CD4-positive, alpha-beta memory T cell (primary cell): ENCODE data around the gene CPZ. TPM values are rescaled to one million over a fixed set of nuclear protein-coding genes. Genes with fewer than 3 reads are reported as not detected.
A peak's percentile ranks its signal among the peaks of the same experiment; 100 is the strongest.

Experiments used
- CTCF ChIA-PET: fragments of 350-600 bp; sonication (Branson Sonifier 250); formaldehyde crosslinking; loops from one replicate; lab custom pipeline; 2021; ENCODE audit warnings: inconsistent platforms; ENCODE audit not compliant: partially characterized antibody; lab: Charles Lee
- POLR2A ChIA-PET: fragments of 350-600 bp; sonication (Branson Sonifier 250); formaldehyde crosslinking; loops from one replicate; lab custom pipeline; 2021; ENCODE audit not compliant: partially characterized antibody; lab: Charles Lee
- DNase-seq, 5 donors: peaks; one replicate each; pipeline versions ENCODE4 v3.0.0 to v3.0.0-alpha.2; 2020 to 2022; ENCODE audit warnings: mixed read lengths in 1 of 5
- H3K27ac ChIP-seq: one replicate; pipeline ENCODE4 v1.7.0; 2013; ENCODE audit warnings: low read depth, low read length
- H3K27me3 ChIP-seq: 2 replicates; pipeline ENCODE4 v1.7.0; 2013; ENCODE audit warnings: mild to moderate bottlenecking, low read length, moderate library complexity; ENCODE audit not compliant: insufficient read depth
- H3K36me3 ChIP-seq: 2 replicates; pipeline ENCODE4 v1.7.0; 2013; ENCODE audit warnings: mild to moderate bottlenecking, low read length, moderate library complexity; ENCODE audit not compliant: insufficient read depth
- H3K4me1 ChIP-seq: 2 replicates; pipeline ENCODE4 v1.7.0; 2013; ENCODE audit warnings: mild to moderate bottlenecking, low read length, moderate library complexity; ENCODE audit not compliant: insufficient read depth
- H3K4me3 ChIP-seq, 2 donors: one replicate each; pipeline ENCODE4 v1.7.0; 2013; ENCODE audit warnings: low read length in 2 of 2, mild to moderate bottlenecking in 1 of 2
- H3K9me3 ChIP-seq, 2 donors: one replicate each; pipeline ENCODE4 v1.7.0; 2013; ENCODE audit warnings: low read length in 2 of 2, control low read depth in 1 of 2; ENCODE audit not compliant: control insufficient read depth in 1 of 2
- H3K27ac Mint-ChIP-seq, 7 donors: one replicate each; pipeline ENCODE4 v1.8.0; 2020 to 2021; ENCODE audit warnings: mixed read lengths in 7 of 7, mild to moderate bottlenecking in 6 of 7, inconsistent platforms in 3 of 7, moderate library complexity in 3 of 7
- H3K27me3 Mint-ChIP-seq, 2 donors: one replicate each; pipeline ENCODE4 v1.8.0; 2020 to 2021; ENCODE audit warnings: mixed read lengths in 2 of 2
- H3K36me3 Mint-ChIP-seq, 2 donors: one replicate each; pipeline ENCODE4 v1.8.0; 2020 to 2021; ENCODE audit warnings: mixed read lengths in 2 of 2, inconsistent platforms in 1 of 2, mild to moderate bottlenecking in 1 of 2
- H3K4me1 Mint-ChIP-seq, 4 donors: one replicate each; pipeline ENCODE4 v1.8.0; 2020 to 2021; ENCODE audit warnings: mixed read lengths in 4 of 4, mild to moderate bottlenecking in 1 of 4
- H3K4me3 Mint-ChIP-seq, 8 donors: one replicate each; pipeline ENCODE4 v1.8.0; 2020 to 2021; ENCODE audit warnings: mixed read lengths in 8 of 8, mild to moderate bottlenecking in 7 of 8, moderate library complexity in 6 of 8, inconsistent platforms in 3 of 8
- H3K9me3 Mint-ChIP-seq, 8 donors: one replicate each; pipeline ENCODE4 v1.8.0; 2020 to 2021; ENCODE audit warnings: mixed read lengths in 8 of 8, mild to moderate bottlenecking in 5 of 8, inconsistent platforms in 3 of 8, moderate library complexity in 1 of 8
- intact Hi-C: fragments of 100-400 bp; cut with micrococcal nuclease; formaldehyde crosslinking; loops from one replicate; pipeline ENCODE4 v1.15.1; 2023
- polyA plus RNA-seq, 2 donors: library from polyadenylated mRNA; unstranded; fragments of 300-500 nt; fragmentation: Illumina TruSeq; gene quantifications; one replicate each; pipeline ENCODE4 v1.2.3, GENCODE V29; 2021
- total RNA-seq, 2 experiments: library from RNA; stranded (reverse); gene quantifications; one replicate each; pipeline ENCODE4 v1.2.3, GENCODE V29; 2021

CPZ gene
- total and polyA plus RNA-seq, 4 experiments from 2014 or later, result not detected

DNA sequence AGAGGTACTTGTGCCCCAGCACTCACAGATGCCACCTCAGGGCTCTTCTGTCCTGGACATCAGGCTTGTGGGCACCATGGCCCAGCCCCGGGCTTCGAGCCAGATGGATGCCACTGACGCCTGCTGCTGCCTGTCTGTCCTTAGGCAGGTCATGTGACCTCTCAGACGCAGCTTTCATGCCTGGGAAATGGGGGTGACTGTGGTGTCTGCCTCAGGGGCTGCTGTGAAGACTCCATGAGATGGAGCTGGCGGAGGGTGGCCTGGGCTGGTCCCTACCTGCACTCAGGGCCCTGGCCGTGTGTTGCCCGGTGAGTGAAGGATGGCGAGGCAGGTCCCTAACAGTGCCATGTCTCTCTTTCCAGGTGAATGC, 6.5 kb downstream of the CPZ start:
- Histone ChIP-seq H3K4me3 (no peak overlapping the region), H3K27ac (no peak overlapping the region), H3K36me3 (no peaks in the 10 kb centered on the region), H3K9me3 (no peaks in the 10 kb centered on the region), H3K4me1 (no peaks in the 10 kb centered on the region), H3K27me3 (no peaks in the 10 kb centered on the region)
- CTCF ChIA-PET, result interaction anchor here (1.2 kb wide), 1 partner anchor 8 kb away, joined by 4 read pairs; no protein-coding TSS in a partner anchor
- H3K9me3 Mint-ChIP-seq, result peaks cover 0 to 2% (median 0%) of the 10 kb centered on the region in 8 donors
- H3K27ac Mint-ChIP-seq, result no peak overlapping the region
- H3K27me3 Mint-ChIP-seq, result peaks cover 9% of the 10 kb centered on the region in 2 donors
- DNase-seq, result no peak
- H3K4me1 Mint-ChIP-seq, result no peaks in the 10 kb centered on the region
- no peak overlapping the region for H3K4me3 Mint-ChIP-seq
- intact Hi-C loops, result no loop called here
- POLR2A ChIA-PET, result no interaction called here
- no peaks in the 10 kb centered on the region for H3K36me3 Mint-ChIP-seq

DNA sequence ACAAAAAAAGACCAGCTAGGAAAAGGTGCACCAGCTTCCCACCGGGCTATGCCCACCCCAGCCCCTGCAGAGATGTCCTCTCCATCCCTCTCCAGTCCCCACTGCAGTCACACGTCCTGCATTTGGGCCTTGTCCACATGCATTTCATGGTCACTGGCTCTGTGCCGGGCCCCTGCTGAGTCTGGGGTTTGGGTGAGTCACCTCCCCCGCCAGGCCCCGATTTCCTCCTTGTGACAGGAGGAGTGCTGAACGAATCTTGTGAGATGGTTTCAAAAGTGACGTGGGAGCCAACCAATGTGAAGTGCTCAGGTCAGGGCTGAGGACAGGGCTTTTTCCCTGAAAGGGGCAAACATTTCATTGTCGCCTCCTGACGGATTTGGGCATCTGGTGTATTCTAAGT, 7.1 kb downstream of the CPZ start:
- peaks cover 5% of the 10 kb centered on the region in 2 donors for H3K27me3 Mint-ChIP-seq
- Histone ChIP-seq H3K4me1 (no peaks in the 10 kb centered on the region), H3K27ac (no peak overlapping the region), H3K36me3 (no peaks in the 10 kb centered on the region), H3K4me3 (no peak overlapping the region), H3K27me3 (no peaks in the 10 kb centered on the region), H3K9me3 (no peaks in the 10 kb centered on the region)
- no peak for DNase-seq
- POLR2A ChIA-PET, result no interaction called here
- CTCF ChIA-PET, result no interaction called here
- H3K9me3 Mint-ChIP-seq, result peaks cover 0 to 2% (median 0%) of the 10 kb centered on the region in 8 donors
- H3K27ac Mint-ChIP-seq, result no peak overlapping the region
- intact Hi-C loops, result no loop called here
- no peak overlapping the region for H3K4me3 Mint-ChIP-seq
- H3K36me3 Mint-ChIP-seq, result no peaks in the 10 kb centered on the region
- no peaks in the 10 kb centered on the region for H3K4me1 Mint-ChIP-seq

DNA sequence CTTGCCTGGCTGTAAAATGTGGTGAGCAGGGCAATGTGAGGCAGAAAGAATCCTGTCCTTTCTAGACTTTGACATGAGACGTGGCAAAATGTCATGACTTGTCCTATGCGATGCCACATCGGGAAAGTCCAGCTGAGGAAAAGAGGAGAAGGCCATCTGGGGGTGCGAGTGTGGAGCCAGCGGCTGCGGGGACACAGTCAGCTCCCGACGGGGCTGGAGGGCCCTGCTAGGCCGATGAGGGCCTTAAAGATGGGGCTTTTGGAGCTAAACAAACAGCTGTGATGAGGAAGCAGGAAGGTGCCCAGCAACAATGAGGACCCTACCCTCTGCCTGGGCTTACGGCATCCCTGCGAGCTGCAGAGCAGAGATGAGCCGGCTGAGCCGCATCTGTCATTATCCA, 7.7 kb downstream of the CPZ start:
- Histone ChIP-seq H3K27me3 (no peaks in the 10 kb centered on the region), H3K36me3 (no peaks in the 10 kb centered on the region), H3K4me1 (no peaks in the 10 kb centered on the region), H3K27ac (no peak overlapping the region), H3K4me3 (no peak overlapping the region), H3K9me3 (no peaks in the 10 kb centered on the region)
- intact Hi-C loops, result no loop called here
- Mint-ChIP-seq H3K9me3 (peaks cover 0 to 2% (median 0%) of the 10 kb centered on the region in 8 donors), H3K4me1 (no peaks in the 10 kb centered on the region), H3K27me3 (peaks cover 5% of the 10 kb centered on the region in 2 donors), H3K4me3 (no peak overlapping the region), H3K36me3 (no peaks in the 10 kb centered on the region), H3K27ac (no peak overlapping the region)
- POLR2A ChIA-PET, result no interaction called here
- no peak for DNase-seq
- CTCF ChIA-PET, result no interaction called here

DNA sequence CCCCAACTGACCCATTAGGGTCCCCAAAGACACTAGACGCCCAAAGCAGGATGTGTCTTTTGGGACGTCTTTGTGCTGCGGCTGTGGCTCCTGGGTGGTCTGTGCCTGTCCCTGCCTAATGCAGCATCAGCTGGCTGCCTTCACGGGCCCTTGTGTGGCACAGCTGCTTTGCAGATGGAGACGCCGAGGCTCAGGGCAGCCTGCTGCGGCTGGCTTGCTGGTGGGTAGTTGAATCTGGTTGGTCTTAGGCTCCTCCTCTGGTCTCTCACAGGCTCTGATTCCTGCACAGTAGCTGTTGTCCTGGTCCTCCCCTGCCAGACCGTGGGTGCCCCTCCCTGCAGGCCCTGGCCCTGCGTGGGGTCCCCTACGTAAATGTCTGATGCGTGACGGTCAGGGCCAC, 8.1 kb downstream of the CPZ start:
- intact Hi-C loops, result no loop called here
- Histone ChIP-seq H3K4me1 (no peaks in the 10 kb centered on the region), H3K36me3 (no peaks in the 10 kb centered on the region), H3K9me3 (no peaks in the 10 kb centered on the region), H3K4me3 (no peak overlapping the region), H3K27ac (no peak overlapping the region), H3K27me3 (no peaks in the 10 kb centered on the region)
- CTCF ChIA-PET, result no interaction called here
- DNase-seq, result no peak
- H3K36me3 Mint-ChIP-seq, result no peaks in the 10 kb centered on the region
- H3K9me3 Mint-ChIP-seq, result peaks cover 0 to 2% (median 0%) of the 10 kb centered on the region in 8 donors
- H3K27me3 Mint-ChIP-seq, result peaks cover 5% of the 10 kb centered on the region in 2 donors
- H3K4me1 Mint-ChIP-seq, result no peaks in the 10 kb centered on the region
- H3K4me3 Mint-ChIP-seq, result no peak overlapping the region
- POLR2A ChIA-PET, result no interaction called here
- no peak overlapping the region for H3K27ac Mint-ChIP-seq

DNA sequence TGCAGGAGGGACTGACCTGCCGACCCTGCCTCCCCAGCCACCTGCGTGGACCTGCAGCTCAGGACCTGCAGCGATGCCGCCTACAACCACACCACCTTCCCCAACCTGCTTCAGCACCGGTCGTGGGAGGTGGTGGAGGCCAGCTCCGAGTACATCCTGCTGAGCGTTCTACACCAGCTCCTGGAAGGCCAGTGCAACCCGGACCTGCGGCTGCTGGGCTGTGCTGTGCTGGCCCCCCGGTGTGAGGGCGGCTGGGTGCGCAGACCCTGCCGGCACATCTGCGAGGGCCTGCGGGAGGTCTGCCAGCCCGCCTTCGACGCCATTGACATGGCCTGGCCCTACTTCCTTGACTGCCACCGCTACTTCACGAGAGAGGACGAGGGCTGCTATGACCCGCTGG, 8.5 kb downstream of the CPZ start:
- Histone ChIP-seq H3K9me3 (no peaks in the 10 kb centered on the region), H3K36me3 (no peaks in the 10 kb centered on the region), H3K4me1 (no peaks in the 10 kb centered on the region), H3K27me3 (no peaks in the 10 kb centered on the region), H3K4me3 (no peak overlapping the region), H3K27ac (no peak overlapping the region)
- Mint-ChIP-seq H3K36me3 (no peaks in the 10 kb centered on the region), H3K4me1 (no peaks in the 10 kb centered on the region), H3K27me3 (peaks cover 5% of the 10 kb centered on the region in 2 donors), H3K4me3 (peak overlapping the region in 1 of 8 donors; percentile 41), H3K9me3 (peaks cover 0 to 2% (median 0%) of the 10 kb centered on the region in 8 donors), H3K27ac (no peak overlapping the region)
- ChIA-PET CTCF (no interaction called here), POLR2A (no interaction called here)
- no peak for DNase-seq
- intact Hi-C loops, result no loop called here

DNA sequence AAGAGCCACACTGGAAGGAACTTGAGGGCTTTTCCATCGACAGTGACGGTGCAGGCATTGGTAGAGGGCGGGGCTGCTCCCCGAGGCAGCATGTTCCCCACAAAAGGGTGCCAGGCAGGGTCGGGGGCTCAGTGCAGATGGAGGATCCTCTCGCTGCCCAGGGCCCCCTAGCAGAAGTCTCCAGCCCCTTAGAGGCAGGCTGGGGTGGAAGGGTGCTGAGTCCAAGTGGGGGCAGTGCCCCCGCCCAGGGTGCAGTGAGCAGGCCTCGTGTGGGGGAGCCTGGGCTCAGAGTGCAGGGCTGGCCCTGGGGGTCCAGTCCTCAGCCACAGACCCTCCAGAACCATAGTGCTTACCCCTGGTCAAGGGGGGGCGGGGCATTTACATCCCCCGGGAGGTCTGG, 9.0 kb downstream of the CPZ start:
- DNase-seq, result no peak
- ChIA-PET CTCF (no interaction called here), POLR2A (no interaction called here)
- H3K27ac Mint-ChIP-seq, result no peak overlapping the region
- H3K9me3 ChIP-seq, result no peaks in the 10 kb centered on the region
- H3K27me3 ChIP-seq, result no peaks in the 10 kb centered on the region
- intact Hi-C loops, result no loop called here
- H3K4me1 Mint-ChIP-seq, result no peaks in the 10 kb centered on the region
- H3K4me3 ChIP-seq, result no peak overlapping the region
- no peaks in the 10 kb centered on the region for H3K36me3 Mint-ChIP-seq
- no peak overlapping the region for H3K27ac ChIP-seq
- H3K36me3 ChIP-seq, result no peaks in the 10 kb centered on the region
- H3K4me1 ChIP-seq, result no peaks in the 10 kb centered on the region
- H3K27me3 Mint-ChIP-seq, result peaks cover 5% of the 10 kb centered on the region in 2 donors
- H3K4me3 Mint-ChIP-seq, result peak overlapping the region in 1 of 8 donors; percentile 41
- H3K9me3 Mint-ChIP-seq, result peaks cover 0 to 2% (median 0%) of the 10 kb centered on the region in 8 donors

DNA sequence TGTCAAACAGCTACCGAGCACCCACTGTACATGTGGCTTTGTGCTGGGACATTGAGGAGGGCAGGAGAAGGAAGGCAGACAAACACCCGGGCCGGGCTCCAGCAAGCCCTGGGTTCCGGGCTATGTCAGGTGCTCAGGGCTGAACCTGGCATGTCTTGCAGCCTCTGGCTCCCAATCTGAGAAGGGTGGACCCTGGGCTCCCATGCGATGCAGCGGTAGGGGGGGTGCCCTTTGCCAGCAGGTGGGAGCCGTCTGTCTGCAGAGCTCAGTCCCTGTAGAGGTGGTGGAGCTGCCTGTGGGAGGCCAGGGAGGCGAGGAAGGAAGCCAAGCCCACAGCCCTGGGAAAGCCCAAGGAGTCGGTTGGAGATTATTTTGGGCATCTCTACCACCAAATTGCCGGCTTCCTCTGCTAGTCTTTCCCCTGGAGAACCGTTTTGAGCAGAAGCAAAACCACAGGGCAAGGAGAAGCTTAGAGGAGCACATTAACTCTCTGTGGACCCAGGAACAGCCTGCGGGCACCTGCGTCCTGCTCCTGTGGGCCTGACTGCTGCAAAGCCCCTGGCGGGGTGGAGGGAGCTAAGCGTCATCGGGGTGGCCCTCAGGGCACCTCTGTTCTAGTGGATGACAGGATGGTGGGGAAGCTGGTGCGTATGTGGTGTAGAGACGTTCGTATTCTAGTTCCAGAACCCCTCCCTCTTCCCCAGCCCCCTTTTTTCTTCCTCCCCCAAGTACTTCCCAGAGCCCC, 10.3 kb downstream of the CPZ start:
- no peak overlapping the region for H3K4me3 ChIP-seq
- no peaks in the 10 kb centered on the region for H3K9me3 ChIP-seq
- POLR2A ChIA-PET, result no interaction called here
- intact Hi-C loops, result no loop called here
- H3K27ac ChIP-seq, result no peak overlapping the region
- Mint-ChIP-seq H3K9me3 (peaks cover 0 to 1% (median 0%) of the 10 kb centered on the region in 8 donors), H3K27me3 (peaks cover 0 to 3% of the 10 kb centered on the region in 2 donors), H3K4me3 (no peak overlapping the region), H3K27ac (no peak overlapping the region), H3K36me3 (no peaks in the 10 kb centered on the region), H3K4me1 (no peaks in the 10 kb centered on the region)
- no peaks in the 10 kb centered on the region for H3K36me3 ChIP-seq
- H3K27me3 ChIP-seq, result no peaks in the 10 kb centered on the region
- CTCF ChIA-PET, result no interaction called here
- H3K4me1 ChIP-seq, result no peaks in the 10 kb centered on the region
- DNase-seq, result no peak
